Lung (tissue), 12 donors: Measurements from ENCODE around the gene ATG10. TPM values are rescaled to one million over a fixed set of nuclear protein-coding genes. Genes with fewer than 3 reads are reported as not detected.
A peak's percentile ranks its signal among the peaks of the same experiment; 100 is the strongest.
"Not testable (repeated sequence)": the region's sequence is repeated elsewhere in the genome, so short reads cannot be mapped to it uniquely, and the experiment has no call there.

Experiments used
- ATAC-seq: fragments of 200-7000 bp; cut with Tn5 transposase; one replicate; pipeline ENCODE4 v1.9.1; 2020; ENCODE audit warnings: moderate number of reproducible peaks; ENCODE audit not compliant: insufficient read depth, low FRiP score
- DNase-seq, 3 donors: peaks; one replicate each; pipeline ENCODE4 v3.0.0-alpha.2; 2013 to 2017
- H3K27ac ChIP-seq, 2 donors: one replicate each; pipeline ENCODE4 v1.5.1; 2013; ENCODE audit warnings: mild to moderate bottlenecking in 2 of 2, moderate library complexity in 2 of 2, control low read depth in 1 of 2, inconsistent platforms in 1 of 2, low read depth in 1 of 2, low read length in 1 of 2
- H3K27me3 ChIP-seq, 3 donors: one replicate each; pipeline ENCODE4 v1.5.1; 2013; ENCODE audit warnings: low read length in 2 of 3; ENCODE audit not compliant: control insufficient read depth in 3 of 3, insufficient read depth in 3 of 3
- H3K36me3 ChIP-seq, 4 donors: one replicate each; pipeline ENCODE4 v1.5.1; 2013; ENCODE audit warnings: low read length in 4 of 4, mild to moderate bottlenecking in 1 of 4, moderate library complexity in 1 of 4; ENCODE audit not compliant: control insufficient read depth in 4 of 4, insufficient read depth in 4 of 4
- H3K4me1 ChIP-seq, 5 donors: one replicate each; pipeline ENCODE4 v1.5.1; 2013; ENCODE audit warnings: low read length in 5 of 5, mild to moderate bottlenecking in 2 of 5, moderate library complexity in 1 of 5; ENCODE audit not compliant: control insufficient read depth in 5 of 5, insufficient read depth in 5 of 5
- H3K4me3 ChIP-seq: one replicate; pipeline ENCODE4 v1.5.1; 2013; ENCODE audit warnings: mild to moderate bottlenecking, control low read depth, moderate library complexity
- H3K9ac ChIP-seq, 2 donors: one replicate each; pipeline ENCODE4 v1.5.1; 2013; ENCODE audit warnings: low read length in 2 of 2, control low read depth in 1 of 2; ENCODE audit not compliant: insufficient read depth in 1 of 2
- H3K9me3 ChIP-seq, 4 donors: one replicate each; pipeline ENCODE4 v1.5.1; 2013; ENCODE audit warnings: low read length in 3 of 4, mild to moderate bottlenecking in 1 of 4, moderate library complexity in 1 of 4; ENCODE audit not compliant: control insufficient read depth in 4 of 4, insufficient read depth in 3 of 4
- CTCF ChIP-seq: IDR thresholded peaks from 2 replicates; pipeline ENCODE4 v1.5.1; 2012; ENCODE audit warnings: mild to moderate bottlenecking; ENCODE audit errors: control extremely low read depth, extremely low read depth
- WGBS, 2 donors: extraction: QIAGEN DNeasy Blood & Tissue Kit; methylation state at CpG; one replicate each; pipeline ENCODE4 v1.1.7; 2013; 5-methylcytosine and 5-hydroxymethylcytosine counted together
- polyA plus RNA-seq, 2 donors: library from polyadenylated mRNA; stranded (reverse); fragments of 200-250 nt; gene quantifications; one replicate each; pipeline ENCODE4 v1.2.1, GENCODE V29; 2013
- total RNA-seq, 2 donors: library from RNA; depleted of rRNA in 1 of 2; stranded (reverse); fragments of >200 nt in 1 of 2; gene quantifications; one replicate each; pipeline ENCODE4 v1.2.1, GENCODE V29; 2014 to 2021
- donor health status: control.
- donor health status: control.
- donor health status: Bipolar disorder and iron deficiency.
- donor health status: healthy.
- donor health status: DM: yes; HTN: yes; CAD: no.

Gene ATG10
- total and polyA plus RNA-seq, 4 donors: 4.6 to 10.2 (median 5.8) TPM

DNA sequence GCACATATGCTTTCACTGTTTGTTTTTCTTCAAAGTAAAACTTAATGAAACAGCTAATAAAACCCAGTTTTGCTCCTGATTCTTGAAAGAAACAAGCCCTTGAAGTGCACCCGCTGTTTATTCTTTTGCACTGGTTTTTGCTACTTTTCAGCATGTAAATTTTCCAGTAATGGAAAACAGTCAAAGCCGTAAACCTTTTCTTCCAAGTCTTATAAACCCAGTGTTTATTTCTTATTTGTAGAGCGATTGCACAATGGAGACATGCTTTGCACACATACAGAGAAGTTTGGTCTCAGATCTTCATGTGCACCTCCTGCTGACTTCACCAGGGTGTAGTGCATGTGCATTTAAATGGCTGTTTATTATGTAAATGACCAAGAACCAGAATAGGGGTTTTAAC, 51.8 kb downstream of the ATG10 start:
- peaks cover 0 to 10% (median 5%) of the 10 kb centered on the region in 5 donors for H3K4me1 ChIP-seq
- H3K36me3 ChIP-seq: no peaks in the 10 kb centered on the region
- 71 to 76% methylated on average over 3 of the region's 3 CpGs for WGBS, 2 donors
- ATAC-seq: no peak
- DNase-seq: peak; percentile 56 to 95 (median 94)
- H3K27me3 ChIP-seq: no peaks in the 10 kb centered on the region
- TF ChIP-seq CTCF: no peak
- H3K9me3 ChIP-seq: no peaks in the 10 kb centered on the region
- no peak overlapping the region for H3K4me3 ChIP-seq
- no peak overlapping the region for H3K27ac ChIP-seq
- H3K9ac ChIP-seq: no peak overlapping the region

DNA sequence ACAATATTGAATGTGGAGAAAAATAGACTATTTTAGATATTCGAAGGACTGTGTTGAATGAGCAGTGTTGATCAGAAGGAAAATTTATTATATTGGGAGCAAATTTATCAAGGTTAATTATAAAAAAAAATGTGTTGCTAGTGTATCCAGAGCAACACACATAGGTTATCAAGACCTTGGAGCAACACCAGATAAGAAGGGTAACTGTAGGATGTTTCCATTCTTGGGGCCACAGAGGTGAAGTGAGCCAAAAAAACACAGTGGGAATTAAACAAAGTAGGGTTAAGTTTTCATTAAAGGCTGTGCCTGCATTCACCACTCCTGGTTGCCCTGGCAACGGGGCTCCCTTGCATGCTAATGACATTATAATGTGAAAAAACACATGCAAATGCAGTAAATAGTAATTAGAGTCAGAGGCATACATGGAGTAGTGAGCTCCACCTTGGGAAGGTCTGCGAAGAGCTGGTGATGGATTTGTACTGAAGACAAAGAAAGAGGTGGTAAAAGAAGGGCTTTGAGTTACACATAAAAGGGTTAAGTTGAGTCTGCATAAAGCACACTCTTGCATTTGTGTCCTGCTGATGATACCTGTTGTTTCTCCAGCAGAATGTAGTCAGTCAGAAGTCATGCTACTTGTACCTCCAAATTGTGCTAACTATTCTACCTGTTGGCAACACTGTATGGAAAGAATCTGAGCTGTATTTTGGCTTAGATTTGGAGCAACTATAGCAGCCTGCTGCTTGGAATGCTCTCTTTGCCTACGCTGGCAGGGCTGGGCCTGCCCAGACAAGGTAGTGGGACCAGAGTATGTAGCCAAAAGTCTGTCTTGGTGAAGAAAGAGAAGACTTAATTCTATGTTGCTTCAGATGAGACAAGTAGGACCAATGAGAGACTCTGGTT, 59.6 kb downstream of the ATG10 start:
- Histone ChIP-seq H3K36me3 (no peaks in the 10 kb centered on the region), H3K27ac (no peak overlapping the region), H3K9ac (no peak overlapping the region), H3K9me3 (peaks cover 0 to 2% (median 0%) of the 10 kb centered on the region in 4 donors), H3K4me1 (peaks cover 0 to 8% (median 0%) of the 10 kb centered on the region in 5 donors), H3K27me3 (no peaks in the 10 kb centered on the region), H3K4me3 (no peak overlapping the region)
- ATAC-seq: no peak
- 81 to 86% methylated on average over 4 of the region's 4 CpGs for WGBS, 2 donors
- TF ChIP-seq CTCF: no peak
- no peak for DNase-seq

GRCh38 chr5:82042894-82043293, 71.1 kb downstream of the ATG10 start:
- not testable (repeated sequence) for H3K36me3 ChIP-seq, DNase-seq, H3K4me1 ChIP-seq, H3K4me3 ChIP-seq, ATAC-seq, H3K9me3 ChIP-seq, H3K27ac ChIP-seq, H3K27me3 ChIP-seq, H3K9ac ChIP-seq
- WGBS, 2 donors: 95 to 100% methylated on average over 1 of the region's 1 CpG

GRCh38 chr5:82044010-82044409, 72.2 kb downstream of the ATG10 start:
- no peak overlapping the region for H3K9ac ChIP-seq
- no peak overlapping the region for H3K4me3 ChIP-seq
- ATAC-seq (no peak), DNase-seq (no peak)
- H3K9me3 ChIP-seq: peaks cover 0 to 5% (median under 1%) of the 10 kb centered on the region in 4 donors
- TF ChIP-seq CTCF: no peak
- no peaks in the 10 kb centered on the region for H3K36me3 ChIP-seq
- no peak overlapping the region for H3K27ac ChIP-seq
- WGBS, 2 donors: 55 to 80% methylated on average over 2 of the region's 2 CpGs
- H3K27me3 ChIP-seq: no peaks in the 10 kb centered on the region
- H3K4me1 ChIP-seq: peaks cover 0 to 7% (median 0%) of the 10 kb centered on the region in 5 donors
